NT2/D1 (cell line): ENCODE results near the gene MTX3.

ENCODE experiments used
- DNase-seq: peaks from one replicate; pipeline ENCODE4 v3.0.0-alpha.2; 2011; ENCODE audit warnings: low read depth, low spot score
- H3K27me3 ChIP-seq: 2 replicates; pipeline ENCODE4 v1.6.0; 2011; ENCODE audit warnings: mild to moderate bottlenecking; ENCODE audit not compliant: insufficient read length, insufficient read depth
- H3K36me3 ChIP-seq: 2 replicates; pipeline ENCODE4 v1.6.1; 2011; ENCODE audit warnings: mild to moderate bottlenecking, low read length, mixed read lengths; ENCODE audit not compliant: insufficient read depth, insufficient read length
- H3K4me1 ChIP-seq: 2 replicates; pipeline ENCODE4 v1.5.1; 2011; ENCODE audit not compliant: insufficient read depth, insufficient read length
- H3K4me3 ChIP-seq: 2 replicates; pipeline ENCODE4 v1.5.1; 2011; ENCODE audit warnings: low read depth; ENCODE audit not compliant: insufficient read length
- H3K9ac ChIP-seq: 2 replicates; pipeline ENCODE4 v1.6.0; 2011; ENCODE audit warnings: low read depth; ENCODE audit not compliant: insufficient read length
- H3K9me3 ChIP-seq: 2 replicates; pipeline ENCODE4 v1.5.1; 2011; ENCODE audit warnings: mild to moderate bottlenecking, low read length; ENCODE audit not compliant: insufficient read depth
- SUZ12 ChIP-seq: IDR thresholded peaks from 2 replicates; pipeline ENCODE4 v1.6.1; 2011; ENCODE audit not compliant: insufficient read length, insufficient read depth; ENCODE audit errors: extremely low read depth
- YY1 ChIP-seq: IDR thresholded peaks from 2 replicates; pipeline ENCODE4 v1.6.1; 2011; ENCODE audit not compliant: insufficient read length, insufficient read depth
- ZNF274 ChIP-seq: IDR thresholded peaks from 2 replicates; pipeline ENCODE4 v1.6.1; 2011; ENCODE audit warnings: mild to moderate bottlenecking, low read depth, low read length

The MTX3 gene, protein sequence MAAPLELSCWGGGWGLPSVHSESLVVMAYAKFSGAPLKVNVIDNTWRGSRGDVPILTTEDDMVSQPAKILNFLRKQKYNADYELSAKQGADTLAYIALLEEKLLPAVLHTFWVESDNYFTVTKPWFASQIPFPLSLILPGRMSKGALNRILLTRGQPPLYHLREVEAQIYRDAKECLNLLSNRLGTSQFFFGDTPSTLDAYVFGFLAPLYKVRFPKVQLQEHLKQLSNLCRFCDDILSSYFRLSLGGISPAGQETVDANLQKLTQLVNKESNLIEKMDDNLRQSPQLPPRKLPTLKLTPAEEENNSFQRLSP

DNA sequence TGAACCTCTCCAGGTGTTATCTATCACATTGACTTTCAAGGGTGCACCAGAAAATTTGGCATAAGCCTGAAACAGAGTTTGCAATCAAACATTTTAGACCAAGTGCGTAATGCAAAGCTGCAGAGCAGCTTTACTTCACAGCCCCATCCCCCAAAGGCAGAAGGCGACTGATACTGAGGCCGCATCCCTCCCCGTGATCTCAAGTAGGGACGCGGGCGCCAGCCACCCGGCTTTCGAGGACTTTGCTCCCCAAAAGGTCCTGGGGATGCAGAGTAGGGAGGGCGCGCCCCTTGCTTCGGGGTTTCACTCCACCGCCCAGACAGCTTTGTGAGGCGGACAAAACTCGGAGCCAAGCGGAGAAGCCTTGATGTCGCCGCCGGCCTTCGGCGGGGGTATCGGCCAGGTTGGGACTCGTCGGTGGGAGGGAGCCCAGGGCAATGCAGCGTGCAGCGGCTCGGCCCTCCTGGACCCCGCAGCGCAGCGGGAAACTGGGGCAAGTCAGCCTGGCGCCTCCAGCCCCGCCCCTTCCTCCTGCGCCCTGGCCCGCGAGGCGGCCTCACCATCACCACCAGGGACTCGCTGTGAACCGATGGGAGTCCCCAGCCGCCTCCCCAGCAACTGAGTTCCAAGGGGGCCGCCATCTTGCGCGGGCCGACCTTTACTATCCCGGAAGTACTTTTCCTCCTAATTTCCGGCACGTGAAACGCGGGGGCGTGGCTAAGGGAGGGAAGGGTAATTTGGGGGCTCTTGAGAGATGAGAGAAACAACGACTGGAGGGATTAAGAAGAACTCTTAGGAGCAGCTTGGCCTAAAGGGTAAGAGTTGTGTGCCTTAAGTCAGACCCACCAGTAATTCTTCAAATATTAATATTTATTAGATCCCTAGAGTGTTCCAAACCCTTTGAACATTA, at the start of gene MTX3:
TSS of gene MTX3 (minus strand) at position 665 of the 910 bp plus-strand sequence. CDS start at position 641, 24 bp downstream.
- Histone ChIP-seq H3K4me3 (peak within 1 kb of the TSS; percentile 93), H3K9ac (peak within 1 kb of the TSS; percentile 89), H3K9me3 (no peaks in the 10 kb centered on the region), H3K4me1 (no peaks in the 10 kb centered on the region), H3K36me3 (peaks cover 31% of the 10 kb centered on the region), H3K27me3 (no peaks in the 10 kb centered on the region)
- TF ChIP-seq YY1 = peak; percentile 85
- TF ChIP-seq SUZ12 = no peak
- DNase-seq = peak; percentile 72

DNA sequence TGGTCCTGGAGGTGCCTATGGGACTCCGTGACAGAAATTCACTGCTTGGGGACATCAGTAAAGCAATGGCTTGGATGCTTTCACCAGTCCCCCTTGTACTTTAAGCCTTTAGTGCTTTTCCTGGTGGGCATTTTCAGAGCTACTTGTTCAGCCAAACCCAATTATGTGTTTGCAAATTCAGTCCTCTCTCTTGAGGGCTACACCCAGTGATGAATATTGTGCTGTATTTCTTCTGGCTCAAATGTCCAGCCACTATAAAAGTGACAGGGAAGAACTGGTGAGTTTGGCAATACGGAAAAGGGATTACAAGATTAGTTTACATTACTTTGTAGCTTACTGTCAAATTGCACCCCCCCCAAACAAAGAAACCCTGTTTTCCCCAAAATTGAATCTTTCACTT, 48.6 kb upstream of the MTX3 start:
- Histone ChIP-seq H3K4me3 (no peak overlapping the region), H3K27me3 (peaks cover 29% of the 10 kb centered on the region), H3K9me3 (no peaks in the 10 kb centered on the region), H3K9ac (no peak overlapping the region), H3K4me1 (no peaks in the 10 kb centered on the region), H3K36me3 (no peaks in the 10 kb centered on the region)
- TF ChIP-seq SUZ12 (no peak), YY1 (no peak), ZNF274 (no peak)
- DNase-seq = no peak

DNA sequence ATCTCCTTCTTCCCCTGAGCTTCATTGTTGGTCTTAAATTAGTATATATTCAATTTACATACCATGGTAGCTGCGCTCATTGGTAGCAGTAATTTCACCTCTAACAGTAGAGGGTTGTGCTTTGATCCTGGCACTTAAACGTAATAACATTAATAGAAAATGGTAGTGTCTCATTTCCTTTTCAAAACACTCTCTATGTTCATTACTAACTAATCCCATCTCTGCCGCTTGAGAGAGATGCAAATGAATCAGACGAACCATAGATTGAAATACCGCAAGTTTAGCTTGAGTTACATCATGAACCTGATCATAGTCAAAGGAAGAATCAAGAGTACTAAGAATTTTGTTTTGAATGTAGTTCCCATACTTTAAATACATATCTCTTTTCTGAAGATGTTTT, 46.3 kb upstream of the MTX3 start:
- Histone ChIP-seq H3K9me3 (no peaks in the 10 kb centered on the region), H3K36me3 (no peaks in the 10 kb centered on the region), H3K4me3 (no peak overlapping the region), H3K9ac (no peak overlapping the region), H3K27me3 (peaks cover 50% of the 10 kb centered on the region), H3K4me1 (no peaks in the 10 kb centered on the region)
- no peak for DNase-seq
- no peak for TF ChIP-seq ZNF274
- TF ChIP-seq YY1 = no peak
- TF ChIP-seq SUZ12 = no peak

DNA sequence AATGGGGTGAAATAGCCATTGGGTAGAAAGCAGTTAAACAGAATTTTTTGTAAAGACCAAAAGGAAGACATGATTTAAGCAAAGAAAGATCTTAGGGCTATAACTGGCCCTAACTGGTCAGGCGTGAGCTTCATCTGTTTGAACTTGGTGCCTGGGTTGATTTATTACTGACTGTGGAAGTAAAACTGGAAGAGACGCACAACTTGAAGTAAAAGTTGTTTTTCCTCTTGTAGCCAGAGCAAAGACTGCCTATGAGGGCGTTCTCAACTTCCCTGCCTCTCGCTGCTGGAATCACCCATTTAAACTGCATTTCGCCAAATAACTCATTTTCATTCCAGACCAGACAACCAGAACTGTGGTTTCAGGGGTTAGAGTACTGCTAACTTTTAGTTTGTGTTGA, 45.6 kb upstream of the MTX3 start:
- Histone ChIP-seq H3K27me3 (peaks cover 50% of the 10 kb centered on the region), H3K9ac (no peak overlapping the region), H3K4me3 (no peak overlapping the region), H3K9me3 (no peaks in the 10 kb centered on the region), H3K36me3 (no peaks in the 10 kb centered on the region), H3K4me1 (no peaks in the 10 kb centered on the region)
- no peak for DNase-seq
- TF ChIP-seq ZNF274 (no peak), YY1 (no peak), SUZ12 (no peak)

DNA sequence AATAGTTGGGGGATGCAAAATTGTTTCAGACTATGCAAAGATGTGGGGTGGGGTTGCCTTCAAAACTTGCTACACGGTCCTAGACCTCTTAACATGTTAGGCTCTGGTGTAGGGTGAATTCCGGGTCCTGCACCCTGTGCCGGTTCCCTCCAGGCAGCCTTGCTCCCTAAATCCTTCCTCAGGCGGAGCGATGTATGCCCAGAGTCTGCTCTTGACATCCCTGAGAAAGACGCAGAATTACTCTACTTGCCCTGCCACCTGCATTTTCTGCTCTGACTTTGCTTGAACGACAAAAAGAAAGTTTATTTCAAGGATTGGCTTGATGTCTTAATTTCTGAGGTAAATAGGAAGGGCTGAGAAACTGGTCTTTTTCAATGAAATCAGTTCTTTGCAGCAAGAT, 44.8 kb upstream of the MTX3 start:
- Histone ChIP-seq H3K9me3 (no peaks in the 10 kb centered on the region), H3K9ac (no peak overlapping the region), H3K4me3 (no peak overlapping the region), H3K27me3 (peaks cover 50% of the 10 kb centered on the region), H3K36me3 (no peaks in the 10 kb centered on the region), H3K4me1 (no peaks in the 10 kb centered on the region)
- DNase-seq = no peak
- TF ChIP-seq YY1 (no peak), SUZ12 (no peak), ZNF274 (no peak)

DNA sequence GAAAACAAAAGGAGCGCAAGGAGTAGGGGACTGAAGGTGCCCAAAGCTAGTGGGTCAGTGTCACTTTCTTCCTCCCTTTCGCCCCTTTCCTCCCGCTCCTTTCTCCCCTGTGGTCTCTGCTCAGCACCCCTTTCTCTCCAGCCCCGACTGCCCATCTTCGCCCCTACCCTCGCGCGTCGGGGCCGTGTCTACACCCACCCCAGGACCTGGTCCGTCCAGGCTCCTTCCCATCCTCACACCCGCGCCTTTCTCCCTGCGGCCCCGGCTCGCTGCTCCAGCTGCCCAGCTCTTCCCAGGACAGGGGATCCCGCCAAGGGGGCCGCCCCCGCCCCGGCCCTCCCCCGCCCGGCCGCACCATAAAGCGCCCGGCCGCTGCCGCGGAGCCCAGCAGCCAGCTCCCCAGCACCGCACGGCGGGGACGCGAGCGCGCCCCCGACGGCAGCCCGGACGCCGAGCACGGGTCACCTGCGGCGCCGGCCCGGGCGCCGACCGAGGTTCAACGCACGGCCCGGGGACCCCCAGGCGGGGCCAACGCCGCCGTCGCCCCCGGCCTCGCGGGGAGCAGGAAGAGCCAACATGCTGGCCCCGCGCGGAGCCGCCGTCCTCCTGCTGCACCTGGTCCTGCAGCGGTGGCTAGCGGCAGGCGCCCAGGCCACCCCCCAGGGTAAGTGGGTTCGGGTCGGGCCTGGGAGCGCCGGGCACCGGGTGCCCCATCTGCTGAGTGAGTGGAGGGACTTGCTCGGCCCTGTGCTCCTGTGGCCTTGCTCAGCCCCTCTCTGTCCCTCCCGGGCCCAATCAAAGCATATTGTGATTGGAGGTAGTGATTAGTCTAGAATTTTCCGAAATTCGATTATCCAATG, 44.1 kb upstream of the MTX3 start, which contains the start of gene THBS4:
TSS of gene THBS4 (plus strand) at position 387 of the 860 bp plus-strand sequence. CDS start at position 577, 190 bp downstream.
- Histone ChIP-seq H3K9me3 (no peaks in the 10 kb centered on the region), H3K4me1 (no peaks in the 10 kb centered on the region), H3K27me3 (peaks cover 50% of the 10 kb centered on the region), H3K36me3 (no peaks in the 10 kb centered on the region), H3K9ac (peak within 1 kb of the TSS; percentile 72), H3K4me3 (peak within 1 kb of the TSS; percentile 53)
- no peak for DNase-seq
- no peak for TF ChIP-seq ZNF274
- no peak for TF ChIP-seq YY1
- TF ChIP-seq SUZ12 = no peak
